Skeletal muscle cell (primary cell): ENCODE measurements around the gene IRF4.
"Not testable (repeated sequence)": the region's sequence is repeated elsewhere in the genome, so short reads cannot be mapped to it uniquely, and the experiment has no call there.

ENCODE experiments used
- DNase-seq: peaks from one replicate; pipeline ENCODE4 v3.0.0-alpha.2; 2010; ENCODE audit warnings: low read depth
- H3K4me3 ChIP-seq: 2 replicates; pipeline ENCODE4 v1.5.1; 2011; ENCODE audit warnings: low read depth, mild to moderate bottlenecking, control low read depth, low read length, moderate library complexity

IRF4 gene

GRCh38 chr6:364609-365540 lies 26.7 kb upstream of the IRF4 start:
- no peak overlapping the region for H3K4me3 ChIP-seq
- DNase-seq: no peak

DNA sequence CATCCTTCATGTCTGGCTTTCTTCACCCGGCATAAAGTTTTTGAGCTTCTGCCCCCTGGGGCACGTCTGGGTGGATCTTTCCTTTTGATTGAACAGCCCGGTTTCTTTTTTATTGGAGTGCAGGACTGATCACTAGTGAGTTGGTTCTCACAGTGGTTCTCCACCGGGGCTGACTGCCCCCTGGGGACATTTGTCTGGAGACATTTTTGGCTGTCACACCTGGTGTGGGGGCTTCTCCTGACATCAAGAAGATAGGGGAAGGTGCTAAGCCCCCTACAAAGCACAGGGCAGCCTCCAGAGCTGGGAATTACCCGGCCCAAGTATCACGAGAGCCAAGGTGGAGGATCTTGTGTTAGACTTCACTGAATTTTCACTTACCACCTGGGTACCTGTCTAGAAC lies 25.7 kb upstream of the IRF4 start:
- no peak overlapping the region for H3K4me3 ChIP-seq
- DNase-seq: no peak

DNA sequence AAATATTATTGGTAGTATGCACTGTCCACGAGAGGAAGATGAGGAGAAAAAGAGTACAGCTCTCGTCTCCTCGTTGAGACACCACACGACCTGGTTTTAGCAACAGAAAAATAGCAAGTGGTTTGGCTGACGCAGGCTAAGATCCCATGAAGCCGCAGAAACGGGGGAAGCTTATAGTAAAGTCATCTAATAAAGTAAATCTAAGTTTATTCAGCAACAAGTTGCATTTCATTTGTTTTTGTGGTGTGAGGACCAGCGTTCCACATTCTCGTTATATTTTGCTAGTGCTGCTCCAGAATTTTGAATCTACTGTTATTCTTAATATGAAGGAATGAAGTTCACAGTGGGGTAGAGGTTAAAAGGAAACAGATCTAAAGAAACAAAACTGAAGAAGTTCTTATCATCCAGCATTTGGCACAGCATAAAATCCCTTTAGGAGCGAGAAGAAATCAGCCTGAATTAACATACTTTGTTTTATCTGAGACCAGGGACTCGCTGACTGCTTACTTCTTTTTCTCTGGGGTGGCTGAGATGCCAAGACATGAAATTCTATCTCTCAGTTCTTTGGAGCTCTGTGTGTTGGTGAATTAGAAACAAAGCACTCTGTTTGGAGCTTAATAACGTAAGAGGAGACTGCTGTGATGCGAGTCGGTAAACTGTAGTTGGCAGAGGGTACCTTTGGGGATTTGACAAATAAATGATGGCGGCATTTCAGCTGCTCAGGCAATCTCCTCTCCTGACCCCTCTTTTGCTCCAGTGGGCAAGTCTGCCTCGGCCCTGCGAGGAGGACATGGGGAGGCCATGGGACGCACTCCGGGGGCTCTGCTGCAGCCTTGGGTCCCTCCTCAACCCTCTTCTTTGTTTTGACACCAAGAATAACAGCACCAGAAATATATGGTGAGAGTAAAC lies 24.9 kb upstream of the IRF4 start:
- no peak overlapping the region for H3K4me3 ChIP-seq
- no peak for DNase-seq

GRCh38 chr6:367298-367794 lies 24.2 kb upstream of the IRF4 start:
- H3K4me3 ChIP-seq: no peak overlapping the region
- DNase-seq: no peak

- H3K4me3 ChIP-seq: no peak overlapping the region
These were observed 23.5 kb upstream of the IRF4 start for GRCh38 chr6:367891-368630.

GRCh38 chr6:369559-370431 lies 21.8 kb upstream of the IRF4 start:
- no peak for DNase-seq
- no peak overlapping the region for H3K4me3 ChIP-seq

More at GRCh38 chr6:367891-368630, 23.5 kb upstream of the IRF4 start:
- DNase-seq: no peak

GRCh38 chr6:370555-370954 lies 21.0 kb upstream of the IRF4 start:
- DNase-seq: no peak
- no peak overlapping the region for H3K4me3 ChIP-seq

DNA sequence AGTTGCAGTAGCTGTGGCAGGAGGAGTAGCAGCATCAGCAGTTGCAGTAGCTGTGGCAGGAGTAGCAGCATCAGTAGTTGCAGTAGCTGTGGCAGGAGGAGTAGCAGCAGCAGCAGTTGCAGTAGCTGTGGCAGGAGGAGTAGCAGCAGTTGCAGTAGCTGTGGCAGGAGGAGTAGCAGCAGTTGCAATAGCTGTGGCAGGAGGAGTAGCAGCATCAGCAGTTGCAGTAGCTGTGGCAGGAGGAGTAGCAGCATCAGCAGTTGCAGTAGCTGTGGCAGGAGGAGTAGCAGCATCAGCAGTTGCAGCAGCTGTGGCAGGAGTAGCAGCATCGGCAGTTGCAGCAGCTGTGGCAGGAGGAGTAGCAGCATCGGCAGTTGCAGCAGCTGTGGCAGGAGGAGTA lies 19.7 kb upstream of the IRF4 start:
- not testable (repeated sequence) for H3K4me3 ChIP-seq, DNase-seq

GRCh38 chr6:372336-372911 lies 19.1 kb upstream of the IRF4 start:
- no peak for DNase-seq
- H3K4me3 ChIP-seq: no peak overlapping the region

- no peak overlapping the region for H3K4me3 ChIP-seq
- DNase-seq: no peak
These were observed 18.5 kb upstream of the IRF4 start for GRCh38 chr6:373031-373430.

DNA sequence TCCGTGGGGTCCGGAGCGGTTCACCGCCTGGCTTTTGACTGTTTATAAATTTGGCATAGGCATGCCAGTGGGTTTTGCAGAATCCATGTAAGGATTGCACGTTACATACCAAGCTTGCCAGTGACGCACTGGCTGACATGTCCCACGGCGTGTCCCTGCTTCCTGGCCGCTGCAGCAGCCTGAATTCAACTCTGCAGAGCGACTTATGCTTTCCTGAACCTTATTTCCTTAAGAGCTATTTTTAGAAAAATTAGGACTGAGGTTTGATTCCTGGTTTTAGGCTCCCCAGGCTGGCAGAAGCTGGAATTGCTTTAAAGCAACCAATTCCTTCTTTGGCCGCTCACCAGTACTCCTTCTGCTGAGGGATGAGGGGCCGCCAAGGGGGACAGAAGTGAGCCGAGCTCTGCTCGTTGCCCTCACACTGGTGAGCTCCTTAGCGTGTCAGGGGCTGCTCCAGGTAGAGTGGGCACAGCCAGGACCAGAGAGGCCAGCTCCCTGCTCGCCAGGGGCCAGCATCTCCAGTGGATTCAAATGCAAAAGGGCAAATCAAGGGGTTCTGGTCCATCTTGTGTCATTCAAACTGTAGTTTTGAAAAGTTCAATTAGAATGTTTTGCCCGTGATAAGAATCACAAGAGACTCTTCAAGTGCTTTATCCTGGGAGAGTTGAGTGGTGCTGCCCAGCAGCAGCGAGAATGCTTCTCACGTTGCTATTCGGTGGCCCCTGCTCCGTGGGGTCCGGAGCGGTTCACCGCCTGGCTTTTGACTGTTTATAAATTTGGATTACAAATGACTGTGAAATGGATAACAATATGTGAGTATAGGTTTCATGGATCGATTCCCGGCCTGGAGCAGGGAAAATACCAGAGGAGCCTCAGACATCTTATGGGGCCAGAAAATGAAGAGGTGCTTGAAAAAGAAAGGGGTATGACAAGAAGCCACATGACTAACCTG lies 17.5 kb upstream of the IRF4 start:
- H3K4me3 ChIP-seq: no peak overlapping the region
- DNase-seq: no peak

GRCh38 chr6:374956-375355 lies 16.6 kb upstream of the IRF4 start:
- DNase-seq: no peak

GRCh38 chr6:376827-377640 lies 14.5 kb upstream of the IRF4 start:
- H3K4me3 ChIP-seq: no peak overlapping the region
- DNase-seq: no peak

More at GRCh38 chr6:374956-375355, 16.6 kb upstream of the IRF4 start:
- no peak overlapping the region for H3K4me3 ChIP-seq

DNA sequence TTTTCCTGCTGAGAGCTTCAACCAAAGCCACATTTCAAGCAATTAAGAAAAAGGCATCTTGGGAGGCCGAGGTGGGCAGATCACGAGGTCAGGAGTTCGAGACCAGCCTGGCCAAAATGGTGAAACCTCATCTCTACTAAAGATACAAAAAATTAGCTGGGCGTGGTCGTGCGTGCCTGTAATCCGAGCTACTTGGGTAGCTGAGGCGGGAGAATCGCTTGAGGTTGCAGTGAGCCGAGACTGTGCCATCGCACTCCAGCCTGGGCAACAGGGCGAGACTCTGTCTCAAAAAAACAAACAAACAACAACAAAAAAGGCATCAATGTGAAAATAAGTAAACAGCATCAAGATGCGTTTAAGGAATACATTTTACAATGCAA lies 13.9 kb upstream of the IRF4 start:
- not testable (repeated sequence) for DNase-seq, H3K4me3 ChIP-seq

DNA sequence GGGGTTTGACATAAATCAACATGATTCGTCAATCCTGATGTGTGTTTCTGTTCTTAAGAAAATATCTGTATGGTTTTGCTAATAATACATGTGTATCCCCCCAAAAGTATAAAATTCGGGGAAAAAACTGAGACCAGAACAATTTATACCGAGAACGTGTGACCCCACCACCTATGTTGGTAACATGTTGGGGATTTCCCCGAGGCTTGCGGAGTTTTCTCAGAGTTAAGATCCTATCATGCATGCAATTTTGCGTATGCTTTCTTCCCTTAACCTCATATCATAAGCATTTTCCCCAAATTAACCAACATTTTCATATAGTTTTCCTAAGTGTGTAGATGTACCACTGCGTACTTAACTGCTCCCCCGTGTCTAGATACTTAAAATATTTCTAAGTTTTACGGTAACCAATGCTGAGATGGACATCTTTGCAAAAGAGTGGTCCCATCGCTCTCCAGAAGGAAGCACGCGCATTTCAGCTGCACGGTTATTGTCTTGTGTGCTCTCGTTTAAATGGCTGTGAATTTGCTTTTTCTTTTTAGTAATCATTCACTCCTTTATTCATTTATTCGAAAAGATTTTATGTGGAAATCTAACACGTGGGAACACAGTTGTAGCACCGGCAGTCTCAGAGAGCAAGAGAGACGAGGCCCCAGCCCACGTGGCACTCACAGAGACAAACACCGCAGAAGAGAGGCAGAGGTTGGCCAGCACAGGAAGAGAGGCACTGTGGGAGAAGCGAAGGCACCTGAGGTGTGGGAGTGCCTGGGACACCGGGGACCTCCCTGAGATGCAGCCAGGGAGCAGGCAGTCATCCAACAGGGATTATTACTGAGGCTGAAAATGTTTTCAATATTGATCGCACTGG lies 13.2 kb upstream of the IRF4 start:
- no peak for DNase-seq
- H3K4me3 ChIP-seq: no peak overlapping the region
